ENCODE data around the gene BATF.
"Not testable (repeated sequence)": the region's sequence is repeated elsewhere in the genome, so short reads cannot be mapped to it uniquely, and the experiment has no call there.

- TF ChIP-seq, protein P1, sequence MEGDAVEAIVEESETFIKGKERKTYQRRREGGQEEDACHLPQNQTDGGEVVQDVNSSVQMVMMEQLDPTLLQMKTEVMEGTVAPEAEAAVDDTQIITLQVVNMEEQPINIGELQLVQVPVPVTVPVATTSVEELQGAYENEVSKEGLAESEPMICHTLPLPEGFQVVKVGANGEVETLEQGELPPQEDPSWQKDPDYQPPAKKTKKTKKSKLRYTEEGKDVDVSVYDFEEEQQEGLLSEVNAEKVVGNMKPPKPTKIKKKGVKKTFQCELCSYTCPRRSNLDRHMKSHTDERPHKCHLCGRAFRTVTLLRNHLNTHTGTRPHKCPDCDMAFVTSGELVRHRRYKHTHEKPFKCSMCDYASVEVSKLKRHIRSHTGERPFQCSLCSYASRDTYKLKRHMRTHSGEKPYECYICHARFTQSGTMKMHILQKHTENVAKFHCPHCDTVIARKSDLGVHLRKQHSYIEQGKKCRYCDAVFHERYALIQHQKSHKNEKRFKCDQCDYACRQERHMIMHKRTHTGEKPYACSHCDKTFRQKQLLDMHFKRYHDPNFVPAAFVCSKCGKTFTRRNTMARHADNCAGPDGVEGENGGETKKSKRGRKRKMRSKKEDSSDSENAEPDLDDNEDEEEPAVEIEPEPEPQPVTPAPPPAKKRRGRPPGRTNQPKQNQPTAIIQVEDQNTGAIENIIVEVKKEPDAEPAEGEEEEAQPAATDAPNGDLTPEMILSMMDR (IDR thresholded peaks at IDR 0.05), result not testable (repeated sequence)
- not testable (repeated sequence) for TF ChIP-seq POLR2A (IDR thresholded peaks at IDR 0.05)
These were observed 48.1 kb upstream of the BATF start for GRCh38 chr14:75474127-75474526.

Measured in right lobe of liver (tissue), 4 donors.